GM19452 (cell line): Measurements from ENCODE around the gene NCK2.
A peak's percentile ranks its signal among the peaks of the same experiment; 100 is the strongest.

ENCODE experiments used
- ATAC-seq: cut with Tn5 transposase; IDR thresholded peaks from one replicate; pipeline ENCODE4 v1.9.1; 2021; ENCODE audit not compliant: unreplicated experiment

NCK2 gene

DNA sequence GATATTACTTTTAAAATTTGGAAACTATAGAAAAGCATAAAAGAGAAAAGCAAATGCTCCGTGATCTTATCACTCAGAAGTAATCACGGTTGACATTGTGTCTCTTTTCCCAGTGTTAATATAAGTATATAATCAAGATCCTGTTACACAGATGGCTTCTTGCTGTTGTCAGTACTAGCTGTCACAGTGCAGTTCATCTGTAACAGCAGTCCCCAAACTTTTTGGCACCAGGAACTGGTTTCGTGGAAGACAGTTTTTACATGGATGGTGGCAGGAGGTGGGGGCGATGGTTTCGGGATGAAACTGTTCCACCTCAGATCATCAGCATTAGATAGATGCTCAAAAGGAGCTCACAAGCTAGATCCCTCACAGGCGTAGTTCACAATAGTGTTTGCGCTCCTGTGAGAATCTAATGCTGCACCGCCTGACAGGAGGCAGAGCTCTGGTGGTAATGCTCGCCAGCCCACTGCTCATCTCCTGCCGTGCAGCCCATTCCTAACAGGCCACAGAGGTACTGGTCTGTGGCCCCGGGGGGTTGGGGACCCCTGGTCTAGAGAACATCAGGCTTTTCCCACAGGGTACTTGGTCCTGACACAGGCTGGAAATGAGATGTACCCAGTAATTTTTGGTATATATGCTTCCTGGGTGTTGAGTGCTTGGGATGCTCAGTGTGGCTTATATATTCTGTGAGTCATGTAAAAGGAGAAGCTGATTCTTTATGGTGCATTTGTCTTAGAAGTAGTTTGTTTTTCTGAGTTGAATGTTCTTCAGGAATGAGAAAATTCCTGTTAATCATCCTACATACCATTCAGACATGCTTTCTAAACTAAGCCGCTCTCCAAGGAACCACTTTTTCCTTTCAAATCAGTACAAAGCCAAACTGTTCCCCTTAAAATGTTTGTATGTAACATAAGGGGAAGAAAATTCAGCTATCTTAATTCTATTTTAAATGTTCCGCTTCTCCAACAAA, 121.8 kb downstream of the NCK2 start:
- ATAC-seq, result no peak

DNA sequence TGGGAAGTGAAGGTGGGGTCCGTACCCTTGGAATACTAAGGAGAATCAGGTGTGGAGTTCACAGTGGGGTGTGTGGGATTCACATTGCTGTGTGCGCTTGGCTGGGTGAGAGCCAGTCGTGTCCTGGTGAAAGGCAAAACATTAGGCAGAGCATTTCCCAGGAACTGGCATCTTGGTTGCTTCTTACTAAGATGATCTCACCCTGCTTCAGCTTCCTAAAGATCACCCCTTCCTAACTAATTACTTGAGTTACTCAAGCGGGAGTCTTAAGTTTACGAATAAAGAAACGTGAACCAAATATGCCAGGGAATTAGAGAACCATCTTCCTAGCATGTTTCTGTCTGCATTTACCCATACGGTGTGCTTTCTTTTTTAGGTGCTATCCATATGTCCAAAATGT, 122.9 kb downstream of the NCK2 start:
- no peak for ATAC-seq

DNA sequence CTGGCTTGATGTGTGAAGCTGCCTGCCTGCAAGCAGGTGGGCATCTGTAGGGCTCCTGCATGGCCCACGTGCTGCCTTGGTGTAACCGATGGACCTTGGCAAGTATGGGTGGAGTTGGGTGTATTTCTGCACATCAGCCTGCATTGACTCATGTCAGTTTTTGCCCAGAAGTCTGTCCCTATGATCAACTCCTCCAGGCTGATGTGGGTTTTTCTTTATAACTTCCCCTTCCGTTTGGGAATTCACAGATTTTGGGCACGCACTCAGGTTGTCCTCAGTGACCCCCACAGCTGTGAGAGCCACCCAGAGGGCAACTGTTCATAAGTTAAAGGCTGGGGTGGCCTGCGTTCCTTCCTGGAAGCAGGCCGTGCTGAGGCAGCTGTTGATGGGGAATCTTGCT, 123.3 kb downstream of the NCK2 start:
- ATAC-seq, result no peak

- ATAC-seq, result no peak
Measured at GRCh38 chr2:105869341-105869740, 124.6 kb downstream of the NCK2 start.

- ATAC-seq, result no peak
Measured at GRCh38 chr2:105870062-105870461, 125.3 kb downstream of the NCK2 start.

- ATAC-seq, result no peak
Measured at GRCh38 chr2:105870858-105871257, 126.1 kb downstream of the NCK2 start.

GRCh38 chr2:105872142-105872728, 127.5 kb downstream of the NCK2 start:
- no peak for ATAC-seq

DNA sequence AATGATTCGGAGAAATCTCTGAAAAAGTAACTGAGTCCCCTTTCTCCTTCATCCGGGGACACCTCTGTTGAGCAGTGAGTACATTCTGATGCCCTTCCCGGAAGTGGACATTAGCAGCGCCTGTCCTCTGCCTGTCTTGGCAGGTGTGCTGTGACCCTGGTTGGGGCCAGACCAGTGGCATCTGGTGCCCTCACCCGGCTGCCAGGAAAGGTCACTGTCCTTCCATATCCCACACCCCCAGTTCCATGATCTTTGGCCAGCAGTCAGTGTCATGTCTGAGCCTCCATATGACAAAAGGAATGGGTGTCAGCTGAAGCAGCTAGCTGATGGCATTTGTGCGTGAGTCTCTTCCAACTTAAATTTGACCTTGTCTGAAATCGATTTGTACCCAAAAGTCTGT, 128.1 kb downstream of the NCK2 start:
- no peak for ATAC-seq

DNA sequence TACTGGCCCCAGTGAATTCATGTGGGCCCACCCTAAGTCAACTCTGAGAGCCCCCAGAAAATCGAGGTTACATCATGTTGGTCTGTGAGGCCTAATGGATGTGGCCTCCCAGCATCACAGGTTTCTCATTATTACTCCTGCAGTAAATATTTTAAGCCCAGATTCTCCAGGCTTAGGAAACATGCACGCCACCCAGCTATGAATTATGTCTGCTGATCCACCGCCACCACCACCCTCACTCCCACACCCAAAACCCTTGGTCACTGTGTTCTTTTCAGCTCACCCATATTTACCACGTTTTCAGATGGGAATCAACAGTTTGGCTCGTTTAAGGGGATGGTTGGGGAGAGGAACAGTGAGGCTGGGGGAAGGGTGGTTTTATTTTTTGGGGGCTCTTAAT, 128.6 kb downstream of the NCK2 start:
- peak; percentile 6 for ATAC-seq

GRCh38 chr2:105873721-105874120, 129.0 kb downstream of the NCK2 start:
- ATAC-seq, result peak; percentile 91

DNA sequence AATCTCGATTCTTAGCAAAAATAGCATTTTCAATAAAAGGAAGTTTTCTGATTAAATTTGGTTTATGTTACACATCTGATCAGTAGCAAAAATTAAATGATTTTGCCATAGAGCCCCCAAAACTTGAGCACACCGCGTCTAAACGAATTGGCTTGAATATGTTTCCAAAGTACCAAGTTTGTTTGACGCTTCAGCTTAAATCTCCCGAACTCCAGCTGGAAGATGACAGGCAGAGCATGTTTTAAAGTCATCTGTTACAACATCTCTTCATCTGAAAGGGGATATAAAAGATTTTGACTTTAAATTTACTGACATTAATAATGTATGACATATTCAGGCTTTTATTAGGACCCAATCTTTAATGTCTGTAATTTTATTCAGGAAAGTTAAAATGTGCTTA, 129.8 kb downstream of the NCK2 start:
- no peak for ATAC-seq

DNA sequence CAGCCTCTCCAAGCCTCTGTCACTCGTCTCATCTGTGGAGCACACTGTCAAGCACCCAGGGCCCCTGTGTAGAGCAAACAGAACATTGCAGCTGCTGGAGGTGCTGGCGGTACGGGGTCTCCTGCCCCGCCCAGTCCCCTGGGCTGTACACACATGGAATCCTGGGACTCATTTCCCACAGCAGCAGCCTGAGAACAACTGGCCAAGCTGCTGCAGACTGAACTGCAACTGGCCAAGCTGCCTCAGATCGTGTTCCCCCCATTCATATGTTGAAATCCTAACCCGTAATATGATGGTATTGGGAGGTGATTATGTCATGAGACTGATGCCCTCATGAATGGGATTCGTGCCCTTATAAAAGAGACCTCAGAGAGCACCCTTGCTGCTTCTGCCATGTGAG, 130.5 kb downstream of the NCK2 start:
- no peak for ATAC-seq

- ATAC-seq, result no peak
Measured at GRCh38 chr2:105876191-105876590, 131.5 kb downstream of the NCK2 start.

- no peak for ATAC-seq
Measured at GRCh38 chr2:105877945-105878344, 133.2 kb downstream of the NCK2 start.

DNA sequence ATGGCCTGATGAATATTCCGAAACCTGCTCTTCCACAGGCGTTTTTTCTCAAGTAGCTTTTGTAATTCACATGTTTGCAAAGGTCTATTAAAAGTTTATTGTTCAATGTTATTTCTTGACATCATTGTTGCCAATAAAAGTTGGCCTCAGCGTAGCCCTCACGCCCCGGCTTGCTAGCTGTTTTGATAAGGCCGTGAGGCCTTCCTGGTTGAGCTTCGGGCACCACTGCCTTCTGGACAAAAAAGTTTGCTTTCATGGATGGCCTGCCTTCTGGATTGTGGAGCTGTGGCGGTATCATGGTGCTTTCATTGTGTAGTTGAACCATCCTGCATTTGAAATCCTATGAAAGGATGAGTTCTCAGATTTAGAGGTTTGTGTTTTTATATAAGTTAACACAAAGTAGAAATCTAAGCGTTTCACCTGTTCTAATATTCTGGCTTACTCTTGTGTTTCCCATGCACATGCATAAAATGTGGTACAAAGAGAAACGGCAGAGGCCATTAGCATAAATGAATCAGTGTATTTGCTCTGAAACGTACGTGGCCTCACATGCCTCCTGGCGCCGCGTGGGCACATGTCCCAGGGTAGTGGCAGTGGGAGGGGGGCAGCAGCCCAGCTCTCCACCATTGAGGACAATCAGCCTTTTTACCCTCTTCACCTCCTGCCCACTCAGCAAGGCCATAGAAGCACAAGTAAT, 134.5 kb downstream of the NCK2 start:
- no peak for ATAC-seq

DNA sequence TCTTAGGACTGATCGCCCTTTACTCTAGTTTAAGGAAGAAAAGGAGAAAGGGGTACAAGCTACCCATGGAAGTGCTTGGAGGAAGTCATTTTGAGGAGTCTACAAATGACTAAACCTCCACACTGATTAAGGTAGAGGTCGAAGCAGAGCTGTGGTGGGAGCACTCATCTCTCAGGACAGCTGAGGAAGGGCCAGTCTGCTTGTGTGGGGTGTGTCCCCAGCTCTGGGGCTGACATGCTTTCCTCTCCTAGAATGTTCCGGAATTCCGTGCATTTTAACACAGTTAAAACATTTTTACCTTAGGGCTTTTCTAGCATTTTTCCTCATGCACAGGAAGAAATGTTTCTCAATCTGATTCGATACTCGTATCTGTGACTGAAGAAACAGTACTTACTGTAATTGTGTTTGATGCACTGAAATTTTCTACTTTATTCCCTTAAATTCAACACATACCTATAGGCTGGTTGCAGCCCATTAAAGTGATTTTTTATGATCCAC, 135.1 kb downstream of the NCK2 start:
- no peak for ATAC-seq

- ATAC-seq, result no peak
Measured at GRCh38 chr2:105880637-105881036, 135.9 kb downstream of the NCK2 start.

DNA sequence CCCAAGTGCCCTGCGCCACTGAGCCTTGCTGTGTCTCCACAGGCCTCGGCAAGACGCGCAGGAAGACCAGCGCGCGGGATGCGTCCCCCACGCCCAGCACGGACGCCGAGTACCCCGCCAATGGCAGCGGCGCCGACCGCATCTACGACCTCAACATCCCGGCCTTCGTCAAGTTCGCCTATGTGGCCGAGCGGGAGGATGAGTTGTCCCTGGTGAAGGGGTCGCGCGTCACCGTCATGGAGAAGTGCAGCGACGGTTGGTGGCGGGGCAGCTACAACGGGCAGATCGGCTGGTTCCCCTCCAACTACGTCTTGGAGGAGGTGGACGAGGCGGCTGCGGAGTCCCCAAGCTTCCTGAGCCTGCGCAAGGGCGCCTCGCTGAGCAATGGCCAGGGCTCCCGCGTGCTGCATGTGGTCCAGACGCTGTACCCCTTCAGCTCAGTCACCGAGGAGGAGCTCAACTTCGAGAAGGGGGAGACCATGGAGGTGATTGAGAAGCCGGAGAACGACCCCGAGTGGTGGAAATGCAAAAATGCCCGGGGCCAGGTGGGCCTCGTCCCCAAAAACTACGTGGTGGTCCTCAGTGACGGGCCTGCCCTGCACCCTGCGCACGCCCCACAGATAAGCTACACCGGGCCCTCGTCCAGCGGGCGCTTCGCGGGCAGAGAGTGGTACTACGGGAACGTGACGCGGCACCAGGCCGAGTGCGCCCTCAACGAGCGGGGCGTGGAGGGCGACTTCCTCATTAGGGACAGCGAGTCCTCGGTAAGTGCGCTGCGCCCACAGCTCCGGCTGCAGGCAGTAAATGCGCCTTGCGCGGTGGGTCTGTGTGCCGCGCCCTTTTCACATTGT, 136.8 kb downstream of the NCK2 start:
- no peak for ATAC-seq

- no peak for ATAC-seq
Measured at GRCh38 chr2:105882341-105882740, 137.6 kb downstream of the NCK2 start.

GRCh38 chr2:105882920-105883435, 138.3 kb downstream of the NCK2 start:
- no peak for ATAC-seq
